Measurements from ENCODE around the gene MAGI2.

Gene MAGI2

DNA sequence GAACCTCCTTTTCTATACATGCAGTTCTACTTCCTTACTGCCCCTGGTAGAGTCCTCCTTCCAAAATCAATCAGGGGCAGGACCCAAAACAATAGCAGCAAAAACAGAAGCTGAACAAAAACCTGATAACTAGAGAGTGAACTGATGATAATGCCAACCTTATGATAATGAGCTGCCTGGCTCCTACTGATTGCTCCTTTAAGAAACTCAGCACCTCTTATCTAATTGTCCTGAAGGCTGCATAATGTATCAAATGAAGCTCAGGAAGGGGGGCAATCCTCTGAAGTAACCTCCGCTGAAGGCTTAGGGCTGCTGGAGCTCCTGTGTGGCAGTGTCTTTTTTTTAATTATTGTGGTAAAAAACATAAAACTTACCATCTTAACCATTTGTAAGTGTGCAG is 1397.9 kb downstream of the MAGI2 start:
- no peak for TF ChIP-seq PAX5 (IDR thresholded peaks at IDR 0.05; ENCODE audit: insufficient read depth, low read length, severe bottlenecking)
- TF ChIP-seq POLR2AphosphoS5 (IDR thresholded peaks at IDR 0.05; ENCODE audit: low read depth, low read length), result no peak
- TF ChIP-seq POLR2A (IDR thresholded peaks at IDR 0.05; ENCODE audit: low read depth, low read length), result no peak
- no peak for TF ChIP-seq POU2F2 (IDR thresholded peaks at IDR 0.05; ENCODE audit: low read depth, low read length)
- no peak for TF ChIP-seq SPI1 (IDR thresholded peaks at IDR 0.05; ENCODE audit: low read depth, low read length)
- TF ChIP-seq TAF1 (IDR thresholded peaks at IDR 0.05; ENCODE audit: low read depth, low read length), result no peak
- FAIRE-seq (no peak), DNase-seq (ENCODE audit: insufficient read length, low spot score) (no peak)

DNA sequence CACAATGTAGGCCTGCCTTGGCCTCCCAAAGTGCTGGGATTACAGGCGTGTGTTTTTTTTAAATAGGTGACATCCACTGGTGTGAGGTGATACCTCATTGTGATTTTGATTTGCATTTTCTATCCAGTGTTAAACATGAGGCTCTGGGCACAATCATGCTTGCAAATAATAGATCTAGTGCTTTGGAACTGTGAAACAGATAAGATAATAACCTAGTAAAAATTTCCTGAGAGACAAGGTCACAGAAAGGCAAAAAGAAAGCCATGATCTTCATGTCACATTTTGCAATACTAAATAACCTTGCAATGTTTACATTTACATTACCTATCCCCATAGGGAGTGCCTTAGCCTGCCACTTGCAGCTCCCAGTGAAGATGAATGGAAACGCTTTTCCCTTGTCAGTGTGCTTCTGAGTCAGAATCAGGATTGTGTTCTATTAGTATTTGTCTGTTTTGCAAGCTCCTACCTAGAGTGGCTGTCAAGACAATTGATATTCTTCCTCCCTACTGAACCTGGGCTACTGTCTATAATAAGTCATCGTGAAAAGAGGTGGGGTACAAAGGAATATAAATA is 1398.4 kb downstream of the MAGI2 start:
- no peak for TF ChIP-seq TAF1 (IDR thresholded peaks at IDR 0.05; ENCODE audit: low read depth, low read length)
- no peak for TF ChIP-seq SPI1 (IDR thresholded peaks at IDR 0.05; ENCODE audit: low read depth, low read length)
- no peak for TF ChIP-seq POLR2AphosphoS5 (IDR thresholded peaks at IDR 0.05; ENCODE audit: low read depth, low read length)
- TF ChIP-seq PAX5 (IDR thresholded peaks at IDR 0.05; ENCODE audit: insufficient read depth, low read length, severe bottlenecking), result no peak
- no peak for TF ChIP-seq POU2F2 (IDR thresholded peaks at IDR 0.05; ENCODE audit: low read depth, low read length)
- FAIRE-seq (no peak), DNase-seq (ENCODE audit: insufficient read length, low spot score) (no peak)

- TF ChIP-seq POLR2A (IDR thresholded peaks at IDR 0.05; ENCODE audit: low read depth, low read length) (no peak), SPI1 (IDR thresholded peaks at IDR 0.05; ENCODE audit: low read depth, low read length) (no peak), POLR2AphosphoS5 (IDR thresholded peaks at IDR 0.05; ENCODE audit: low read depth, low read length) (no peak), POU2F2 (IDR thresholded peaks at IDR 0.05; ENCODE audit: low read depth, low read length) (no peak), TAF1 (IDR thresholded peaks at IDR 0.05; ENCODE audit: low read depth, low read length) (no peak), PAX5 (IDR thresholded peaks at IDR 0.05; ENCODE audit: insufficient read depth, low read length, severe bottlenecking) (no peak)
- no peak for FAIRE-seq
- DNase-seq (ENCODE audit: insufficient read length, low spot score), result no peak
Measured at GRCh38 chr7:78052112-78052511, 1401.4 kb downstream of the MAGI2 start.

- TF ChIP-seq POLR2A (IDR thresholded peaks at IDR 0.05; ENCODE audit: low read depth, low read length), result no peak
- TF ChIP-seq POU2F2 (IDR thresholded peaks at IDR 0.05; ENCODE audit: low read depth, low read length), result no peak
- TF ChIP-seq POLR2AphosphoS5 (IDR thresholded peaks at IDR 0.05; ENCODE audit: low read depth, low read length), result no peak
- no peak for TF ChIP-seq PAX5 (IDR thresholded peaks at IDR 0.05; ENCODE audit: insufficient read depth, low read length, severe bottlenecking)
- TF ChIP-seq TAF1 (IDR thresholded peaks at IDR 0.05; ENCODE audit: low read depth, low read length), result no peak
- TF ChIP-seq SPI1 (IDR thresholded peaks at IDR 0.05; ENCODE audit: low read depth, low read length), result no peak
- no peak for FAIRE-seq
Measured at GRCh38 chr7:78047800-78048199, 1405.7 kb downstream of the MAGI2 start.

DNA sequence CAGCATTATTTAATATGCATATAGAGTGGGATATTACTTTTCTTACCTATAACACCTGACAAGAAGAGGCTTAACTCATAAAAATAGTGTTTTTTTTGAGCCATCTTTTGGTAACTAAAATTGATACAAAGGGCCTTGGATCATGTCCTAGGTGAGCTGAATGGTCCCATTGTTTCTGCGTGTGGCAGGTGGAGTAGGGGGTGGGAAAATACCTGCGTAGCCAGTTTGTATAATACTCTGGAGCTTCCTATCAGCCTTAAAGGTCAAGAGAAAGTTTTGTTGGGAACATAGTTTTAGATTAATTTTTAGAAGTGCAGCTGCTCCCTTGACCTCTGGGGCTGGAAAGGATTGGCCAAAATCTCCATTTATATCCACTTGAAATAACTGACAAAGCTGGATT is 1410.3 kb downstream of the MAGI2 start:
- no peak for DNase-seq (ENCODE audit: insufficient read length, low spot score)
- no peak for TF ChIP-seq POLR2A (IDR thresholded peaks at IDR 0.05; ENCODE audit: low read depth, low read length)
- no peak for TF ChIP-seq SPI1 (IDR thresholded peaks at IDR 0.05; ENCODE audit: low read depth, low read length)
- TF ChIP-seq PAX5 (IDR thresholded peaks at IDR 0.05; ENCODE audit: insufficient read depth, low read length, severe bottlenecking), result no peak
- TF ChIP-seq POLR2AphosphoS5 (IDR thresholded peaks at IDR 0.05; ENCODE audit: low read depth, low read length), result no peak
- no peak for TF ChIP-seq TAF1 (IDR thresholded peaks at IDR 0.05; ENCODE audit: low read depth, low read length)
- no peak for TF ChIP-seq POU2F2 (IDR thresholded peaks at IDR 0.05; ENCODE audit: low read depth, low read length)
- no peak for FAIRE-seq

More at GRCh38 chr7:78047800-78048199, 1405.7 kb downstream of the MAGI2 start:
- DNase-seq (ENCODE audit: insufficient read length, low spot score), result no peak

DNA sequence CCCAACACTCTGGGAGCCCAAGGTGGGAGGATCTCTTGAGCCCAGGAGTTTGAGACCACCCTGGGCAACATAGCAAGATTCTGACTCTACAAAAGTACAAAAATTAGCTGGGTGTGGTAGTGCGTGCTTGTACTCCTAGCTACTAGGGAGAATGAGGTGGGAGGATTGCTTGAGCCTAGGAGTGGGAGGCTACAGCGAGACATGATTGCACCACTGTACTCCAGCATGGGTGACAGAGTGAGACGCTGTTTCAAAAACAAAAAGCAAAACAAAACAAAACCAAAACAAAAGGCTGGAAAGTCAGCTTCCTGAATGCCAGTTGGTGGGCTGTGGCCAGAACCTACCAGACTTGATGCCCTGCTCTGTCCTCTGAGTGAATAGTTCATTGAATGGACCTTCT is 1412.0 kb downstream of the MAGI2 start:
- FAIRE-seq (no peak), DNase-seq (ENCODE audit: insufficient read length, low spot score) (no peak)
- TF ChIP-seq PAX5 (IDR thresholded peaks at IDR 0.05; ENCODE audit: insufficient read depth, low read length, severe bottlenecking), result no peak
- no peak for TF ChIP-seq SPI1 (IDR thresholded peaks at IDR 0.05; ENCODE audit: low read depth, low read length)
- TF ChIP-seq TAF1 (IDR thresholded peaks at IDR 0.05; ENCODE audit: low read depth, low read length), result no peak
- no peak for TF ChIP-seq POLR2AphosphoS5 (IDR thresholded peaks at IDR 0.05; ENCODE audit: low read depth, low read length)
- no peak for TF ChIP-seq POU2F2 (IDR thresholded peaks at IDR 0.05; ENCODE audit: low read depth, low read length)
- no peak for TF ChIP-seq POLR2A (IDR thresholded peaks at IDR 0.05; ENCODE audit: low read depth, low read length)

- DNase-seq (ENCODE audit: insufficient read length, low spot score), result peak; percentile 54
- FAIRE-seq, result peak; percentile 68
- TF ChIP-seq PAX5 (IDR thresholded peaks at IDR 0.05; ENCODE audit: insufficient read depth, low read length, severe bottlenecking) (no peak), POLR2A (IDR thresholded peaks at IDR 0.05; ENCODE audit: low read depth, low read length) (no peak), SPI1 (IDR thresholded peaks at IDR 0.05; ENCODE audit: low read depth, low read length) (no peak), POLR2AphosphoS5 (IDR thresholded peaks at IDR 0.05; ENCODE audit: low read depth, low read length) (no peak), TAF1 (IDR thresholded peaks at IDR 0.05; ENCODE audit: low read depth, low read length) (no peak), POU2F2 (IDR thresholded peaks at IDR 0.05; ENCODE audit: low read depth, low read length) (no peak)
Measured at GRCh38 chr7:78039790-78040776, 1413.4 kb downstream of the MAGI2 start.

- no peak for TF ChIP-seq TAF1 (IDR thresholded peaks at IDR 0.05; ENCODE audit: low read depth, low read length)
- no peak for TF ChIP-seq SPI1 (IDR thresholded peaks at IDR 0.05; ENCODE audit: low read depth, low read length)
- no peak for TF ChIP-seq PAX5 (IDR thresholded peaks at IDR 0.05; ENCODE audit: insufficient read depth, low read length, severe bottlenecking)
- no peak for DNase-seq (ENCODE audit: insufficient read length, low spot score)
- FAIRE-seq, result no peak
Measured at GRCh38 chr7:78038465-78039080, 1414.9 kb downstream of the MAGI2 start.

GRCh38 chr7:78037603-78038002 is 1415.9 kb downstream of the MAGI2 start:
- DNase-seq (ENCODE audit: insufficient read length, low spot score) (no peak), FAIRE-seq (no peak)
- TF ChIP-seq POLR2A (IDR thresholded peaks at IDR 0.05; ENCODE audit: low read depth, low read length) (no peak), POLR2AphosphoS5 (IDR thresholded peaks at IDR 0.05; ENCODE audit: low read depth, low read length) (no peak), SPI1 (IDR thresholded peaks at IDR 0.05; ENCODE audit: low read depth, low read length) (no peak), POU2F2 (IDR thresholded peaks at IDR 0.05; ENCODE audit: low read depth, low read length) (no peak), TAF1 (IDR thresholded peaks at IDR 0.05; ENCODE audit: low read depth, low read length) (no peak), PAX5 (IDR thresholded peaks at IDR 0.05; ENCODE audit: insufficient read depth, low read length, severe bottlenecking) (no peak)

Data from GM12891 (cell line).